Caco-2 (cell line): ENCODE results near the gene C10orf143. TPM values are rescaled to one million over a fixed set of nuclear protein-coding genes. Genes with fewer than 3 reads are reported as not detected.

Experiments used
- BruUV-seq: library from RNA; stranded (reverse); fragments of 400-500 nt; replicated peaks from 2 replicates; lab custom pipeline; 2021; lab: Mats Ljungman, UMichigan
- CTCF ChIA-PET: fragments of 300-600 bp; sonication (Branson Sonifier 250); formaldehyde crosslinking; loops from one replicate; lab custom pipeline; 2022; ENCODE audit warnings: antibody characterized with exemption; lab: Charles Lee
- POLR2A ChIA-PET: fragments of 300-600 bp; sonication (Branson Sonifier 250); formaldehyde crosslinking; loops from one replicate; lab custom pipeline; 2022; ENCODE audit warnings: antibody characterized with exemption; lab: Charles Lee
- DNase-seq, 2 experiments: peaks; one replicate each; pipeline versions ENCODE4 v3.0.0 to v3.0.0-alpha.2; 2020 to 2022
- H3K27me3 ChIP-seq: replicated peaks from 2 replicates; pipeline ENCODE4 v1.6.0; 2011; ENCODE audit warnings: low read length; ENCODE audit not compliant: control insufficient read depth, insufficient read depth
- H3K36me3 ChIP-seq: 2 replicates; pipeline ENCODE4 v1.5.1; 2011; ENCODE audit warnings: low read length; ENCODE audit not compliant: control insufficient read depth, insufficient read depth
- H3K4me1 ChIP-seq: fragments of 250-450 bp; sonication (Bioruptor Pico); 2 replicates; pipeline ENCODE4 v1.5.1; 2020; ENCODE audit warnings: mild to moderate bottlenecking
- H3K4me3 ChIP-seq: 2 replicates; pipeline ENCODE4 v1.5.1; 2011; ENCODE audit warnings: low read depth, mild to moderate bottlenecking, control low read depth, low read length
- H3K9me3 ChIP-seq: fragments of 250-450 bp; sonication (Bioruptor Pico); 2 replicates; pipeline ENCODE4 v1.5.1; 2020; ENCODE audit warnings: mild to moderate bottlenecking, moderate library complexity
- H3K27ac Mint-ChIP-seq: one replicate; pipeline ENCODE4 v1.8.0; 2022; ENCODE audit warnings: mixed read lengths; ENCODE audit not compliant: unreplicated experiment
- H3K27me3 Mint-ChIP-seq: one replicate; pipeline ENCODE4 v1.8.0; 2022; ENCODE audit warnings: mixed read lengths; ENCODE audit not compliant: insufficient read depth, unreplicated experiment
- H3K36me3 Mint-ChIP-seq: one replicate; pipeline ENCODE4 v1.8.0; 2022; ENCODE audit warnings: mild to moderate bottlenecking, mixed read lengths; ENCODE audit not compliant: insufficient read depth, unreplicated experiment
- H3K4me1 Mint-ChIP-seq: one replicate; pipeline ENCODE4 v1.8.0; 2022; ENCODE audit warnings: low read depth, mixed read lengths; ENCODE audit not compliant: unreplicated experiment
- H3K4me3 Mint-ChIP-seq: one replicate; pipeline ENCODE4 v1.8.0; 2022; ENCODE audit warnings: mild to moderate bottlenecking, moderate library complexity, mixed read lengths; ENCODE audit not compliant: unreplicated experiment
- H3K9me3 Mint-ChIP-seq: one replicate; pipeline ENCODE4 v1.8.0; 2022; ENCODE audit warnings: mixed read lengths; ENCODE audit not compliant: unreplicated experiment
- intact Hi-C: fragments of 100-400 bp; cut with micrococcal nuclease; formaldehyde crosslinking; loops from one replicate; pipeline ENCODE4 v1.10.0; 2022; ENCODE audit not compliant: unreplicated experiment
- total RNA-seq: library from RNA; stranded (reverse); gene quantifications from 2 replicates; pipeline ENCODE4 v1.2.3, GENCODE V29; 2022
- TF ChIP-seq, protein P1 (sequence below), 2 experiments: fragments of 200-600 bp in 1 of 2; IDR thresholded peaks; 1 replicate in 1 of 2; 2 replicates in 1 of 2; pipeline versions ENCODE4 v1.5.1 to v1.8.0; 2011 to 2022; ENCODE audit warnings: antibody characterized with exemption in 1 of 2, control low read depth in 1 of 2, inconsistent platforms in 1 of 2, low read depth in 1 of 2, low read length in 1 of 2, mild to moderate bottlenecking in 1 of 2, moderate library complexity in 1 of 2; ENCODE audit not compliant: insufficient read depth in 1 of 2, severe bottlenecking in 1 of 2, unreplicated experiment in 1 of 2

C10orf143 gene
- total RNA-seq, 1 experiment from 2014 or later: 0.54 TPM

GRCh38 chr10:130067893-130068292 lies 42.7 kb downstream of the C10orf143 start:
- BruUV-seq: no TSS peak
- no peak overlapping the region for H3K4me3 Mint-ChIP-seq
- H3K9me3 ChIP-seq: 0 out of 2 replicates have a peak, but pooled peaks cover 9% of the 10 kb centered on the region
- H3K4me1 ChIP-seq: no peaks in the 10 kb centered on the region
- no peaks in the 10 kb centered on the region for H3K27me3 ChIP-seq
- no peak for DNase-seq
- ChIA-PET CTCF (no interaction called here), POLR2A (no interaction called here)
- H3K4me3 ChIP-seq: no peak overlapping the region
- intact Hi-C loops: no loop called here
- peaks cover 5% of the 10 kb centered on the region for H3K36me3 Mint-ChIP-seq
- H3K36me3 ChIP-seq: no peaks in the 10 kb centered on the region
- no peaks in the 10 kb centered on the region for H3K9me3 Mint-ChIP-seq
- H3K27ac Mint-ChIP-seq: no peak overlapping the region
- peaks cover 32% of the 10 kb centered on the region for H3K27me3 Mint-ChIP-seq
- no peaks in the 10 kb centered on the region for H3K4me1 Mint-ChIP-seq
- TF ChIP-seq, protein P1, sequence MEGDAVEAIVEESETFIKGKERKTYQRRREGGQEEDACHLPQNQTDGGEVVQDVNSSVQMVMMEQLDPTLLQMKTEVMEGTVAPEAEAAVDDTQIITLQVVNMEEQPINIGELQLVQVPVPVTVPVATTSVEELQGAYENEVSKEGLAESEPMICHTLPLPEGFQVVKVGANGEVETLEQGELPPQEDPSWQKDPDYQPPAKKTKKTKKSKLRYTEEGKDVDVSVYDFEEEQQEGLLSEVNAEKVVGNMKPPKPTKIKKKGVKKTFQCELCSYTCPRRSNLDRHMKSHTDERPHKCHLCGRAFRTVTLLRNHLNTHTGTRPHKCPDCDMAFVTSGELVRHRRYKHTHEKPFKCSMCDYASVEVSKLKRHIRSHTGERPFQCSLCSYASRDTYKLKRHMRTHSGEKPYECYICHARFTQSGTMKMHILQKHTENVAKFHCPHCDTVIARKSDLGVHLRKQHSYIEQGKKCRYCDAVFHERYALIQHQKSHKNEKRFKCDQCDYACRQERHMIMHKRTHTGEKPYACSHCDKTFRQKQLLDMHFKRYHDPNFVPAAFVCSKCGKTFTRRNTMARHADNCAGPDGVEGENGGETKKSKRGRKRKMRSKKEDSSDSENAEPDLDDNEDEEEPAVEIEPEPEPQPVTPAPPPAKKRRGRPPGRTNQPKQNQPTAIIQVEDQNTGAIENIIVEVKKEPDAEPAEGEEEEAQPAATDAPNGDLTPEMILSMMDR (IDR thresholded peaks at IDR 0.05; ENCODE audit: insufficient read depth in 1 of 2, low read depth in 1 of 2, low read length in 1 of 2, severe bottlenecking in 1 of 2, unreplicated experiment in 1 of 2): no peak

DNA sequence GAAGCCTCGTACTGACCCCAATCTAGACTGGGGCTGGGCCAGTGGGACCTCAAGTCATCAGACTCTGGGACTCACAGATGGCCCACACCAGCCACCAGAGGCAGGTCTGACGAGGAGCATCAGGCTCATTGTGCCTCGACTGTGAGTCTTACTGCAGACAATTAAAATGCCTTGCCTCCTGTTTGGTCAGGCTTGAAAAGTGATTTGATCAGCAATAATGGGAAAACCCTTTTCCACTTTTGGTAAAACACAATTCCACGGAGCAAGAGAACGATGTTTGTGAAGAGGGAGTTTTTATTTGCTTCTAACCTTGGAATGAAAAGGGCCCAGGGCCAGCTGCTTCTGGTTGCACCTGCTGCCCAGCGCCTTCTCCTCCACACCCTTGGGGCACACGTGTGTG lies 43.9 kb downstream of the C10orf143 start:
- POLR2A ChIA-PET: no interaction called here
- DNase-seq: no peak
- H3K9me3 Mint-ChIP-seq: no peaks in the 10 kb centered on the region
- H3K4me1 Mint-ChIP-seq: no peaks in the 10 kb centered on the region
- Histone ChIP-seq H3K4me3 (no peak overlapping the region), H3K9me3 (no peaks in the 10 kb centered on the region), H3K27me3 (no peaks in the 10 kb centered on the region; the same call in 1 of the 2 replicates), H3K4me1 (no peaks in the 10 kb centered on the region), H3K36me3 (no peaks in the 10 kb centered on the region)
- CTCF ChIA-PET: no interaction called here
- no TSS peak for BruUV-seq
- H3K27ac Mint-ChIP-seq: no peak overlapping the region
- H3K27me3 Mint-ChIP-seq: peaks cover 34% of the 10 kb centered on the region
- H3K4me3 Mint-ChIP-seq: no peak overlapping the region
- TF ChIP-seq, protein P1 (IDR thresholded peaks at IDR 0.05; ENCODE audit: insufficient read depth in 1 of 2, low read depth in 1 of 2, low read length in 1 of 2, severe bottlenecking in 1 of 2, unreplicated experiment in 1 of 2): no peak
- intact Hi-C loops: no loop called here
- peaks cover 5% of the 10 kb centered on the region for H3K36me3 Mint-ChIP-seq

DNA sequence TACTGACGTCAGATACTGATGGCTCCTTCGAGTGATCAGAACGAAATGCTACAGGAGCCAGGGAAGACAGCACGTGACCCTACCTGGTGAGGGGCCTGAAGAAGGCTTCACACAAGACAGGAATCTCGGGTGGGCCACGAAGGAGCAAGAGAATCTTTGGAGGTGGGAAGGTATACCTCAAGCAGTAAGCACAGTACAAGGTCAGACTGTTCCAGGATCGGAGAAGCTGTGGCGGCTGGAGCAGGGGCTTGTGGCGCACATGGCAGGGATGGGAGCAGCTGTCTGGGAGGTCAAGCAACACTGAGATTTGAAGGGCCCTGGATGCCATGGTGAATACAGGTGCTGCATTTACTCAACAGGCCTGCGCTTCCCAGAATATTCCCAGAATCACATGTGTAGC lies 45.4 kb downstream of the C10orf143 start:
- Mint-ChIP-seq H3K4me3 (no peak overlapping the region), H3K9me3 (no peaks in the 10 kb centered on the region), H3K27me3 (peaks cover 30% of the 10 kb centered on the region), H3K4me1 (no peaks in the 10 kb centered on the region), H3K27ac (no peak overlapping the region), H3K36me3 (peaks cover 5% of the 10 kb centered on the region)
- ChIA-PET POLR2A (no interaction called here), CTCF (no interaction called here)
- H3K36me3 ChIP-seq: no peaks in the 10 kb centered on the region
- H3K9me3 ChIP-seq: no peaks in the 10 kb centered on the region
- no peaks in the 10 kb centered on the region; the same call in 1 of the 2 replicates for H3K27me3 ChIP-seq
- no peak for DNase-seq
- no peak overlapping the region for H3K4me3 ChIP-seq
- no peaks in the 10 kb centered on the region for H3K4me1 ChIP-seq
- intact Hi-C loops: no loop called here
- no TSS peak for BruUV-seq
- TF ChIP-seq, protein P1 (IDR thresholded peaks at IDR 0.05; ENCODE audit: insufficient read depth in 1 of 2, low read depth in 1 of 2, low read length in 1 of 2, severe bottlenecking in 1 of 2, unreplicated experiment in 1 of 2): no peak
